Body of pancreas (tissue), 4 donors: ENCODE data around the gene MPG.

Experiments
- CTCF ChIP-seq, 7 experiments: fragments of 450-650 bp in 4 of 7; fragments of 200-600 bp in 3 of 7; sonication (generic) in 3 of 7; IDR thresholded peaks; one replicate each; pipeline ENCODE4 v1.5.1; 2016 to 2019; ENCODE audit warnings: antibody characterized with exemption in 7 of 7
- POLR2A ChIP-seq, 3 donors: fragments of 450-650 bp; IDR thresholded peaks; one replicate each; pipeline ENCODE4 v1.6.1; 2016; ENCODE audit warnings: antibody characterized with exemption in 3 of 3, mild to moderate bottlenecking in 2 of 3

- TF ChIP-seq CTCF (IDR thresholded peaks at IDR 0.05) (no peak), POLR2A (IDR thresholded peaks at IDR 0.05) (no peak)
Observed at GRCh38 chr16:54237-54581, 23.8 kb upstream of the MPG start.
